ENCODE data around the gene TMEM8B.

The TMEM8B gene

DNA sequence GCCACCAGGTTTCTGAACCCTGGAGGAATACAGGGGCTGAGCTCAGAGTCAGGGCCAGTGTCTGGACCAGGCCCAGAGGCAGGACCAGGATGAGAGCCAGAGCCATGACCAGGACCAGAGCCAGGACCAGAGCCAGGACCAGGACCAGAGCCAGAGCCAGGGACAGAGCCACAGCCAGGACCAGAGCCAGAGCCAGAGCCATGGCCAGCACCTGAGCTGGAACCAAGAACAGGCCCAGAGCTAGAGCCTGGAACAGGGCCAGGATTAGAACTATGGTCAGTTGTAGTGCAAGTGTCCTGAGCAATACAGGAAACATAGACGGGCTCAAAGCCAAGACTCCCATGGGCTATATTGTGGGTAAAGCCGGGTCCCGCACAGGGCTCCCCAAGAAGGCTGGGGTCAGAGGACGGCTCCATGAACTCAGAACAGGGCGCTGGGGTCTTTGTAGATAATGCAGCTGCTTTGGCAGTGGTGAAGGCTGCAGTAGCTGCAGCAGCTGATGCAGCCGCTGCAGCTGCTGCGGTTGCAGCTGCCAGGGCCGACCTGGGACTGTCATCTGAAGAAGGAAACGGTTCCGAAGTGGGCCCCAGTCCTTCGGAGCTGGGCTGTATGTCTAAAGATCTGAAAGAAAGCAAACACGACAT lies 17.5 kb upstream of the TMEM8B start:
- no peak for DNase-seq (ENCODE audit: low read depth)

- DNase-seq (ENCODE audit: low read depth): peak; percentile 87
Measured at GRCh38 chr9:35812025-35812602, 16.9 kb upstream of the TMEM8B start, which contains the start of gene SPAG8. TSS of gene SPAG8 (minus strand) at chr9:35812262. CDS start at chr9:35812147, 115 bp downstream.

DNA sequence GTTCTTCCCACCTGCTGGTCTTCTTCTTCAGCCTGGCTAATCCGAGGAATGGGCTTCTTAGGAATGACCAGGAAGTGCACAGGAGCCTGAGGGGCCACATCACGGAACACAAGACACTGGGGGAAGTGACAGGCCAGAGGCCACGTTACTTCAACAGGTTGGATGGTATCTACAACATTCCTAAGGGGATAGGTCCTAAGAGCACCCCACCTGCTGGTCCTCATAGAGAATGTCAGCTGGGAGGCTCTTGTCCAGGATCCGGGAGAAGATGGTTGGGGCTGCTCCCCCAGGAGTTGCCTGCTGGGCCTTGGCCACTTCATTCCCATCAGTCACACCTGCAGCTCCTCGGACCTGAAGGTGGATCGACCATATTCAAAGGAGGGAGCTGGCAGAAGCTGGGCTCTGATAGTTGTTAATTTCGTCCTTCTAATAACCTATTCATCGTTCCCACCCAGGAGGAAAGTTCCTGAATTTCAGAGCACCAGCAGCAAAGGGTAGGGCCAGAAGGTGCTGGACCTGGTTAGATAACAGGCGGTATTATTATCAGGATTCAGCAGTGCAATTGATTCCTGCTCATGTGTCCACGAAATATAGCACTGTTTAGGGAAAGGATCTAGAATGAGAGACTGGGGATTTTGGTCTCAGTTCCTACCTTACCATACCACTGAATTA lies 15.5 kb upstream of the TMEM8B start:
- no peak for DNase-seq (ENCODE audit: low read depth)

- DNase-seq (ENCODE audit: low read depth): no peak
Measured at GRCh38 chr9:35814106-35814840, 14.8 kb upstream of the TMEM8B start.

DNA sequence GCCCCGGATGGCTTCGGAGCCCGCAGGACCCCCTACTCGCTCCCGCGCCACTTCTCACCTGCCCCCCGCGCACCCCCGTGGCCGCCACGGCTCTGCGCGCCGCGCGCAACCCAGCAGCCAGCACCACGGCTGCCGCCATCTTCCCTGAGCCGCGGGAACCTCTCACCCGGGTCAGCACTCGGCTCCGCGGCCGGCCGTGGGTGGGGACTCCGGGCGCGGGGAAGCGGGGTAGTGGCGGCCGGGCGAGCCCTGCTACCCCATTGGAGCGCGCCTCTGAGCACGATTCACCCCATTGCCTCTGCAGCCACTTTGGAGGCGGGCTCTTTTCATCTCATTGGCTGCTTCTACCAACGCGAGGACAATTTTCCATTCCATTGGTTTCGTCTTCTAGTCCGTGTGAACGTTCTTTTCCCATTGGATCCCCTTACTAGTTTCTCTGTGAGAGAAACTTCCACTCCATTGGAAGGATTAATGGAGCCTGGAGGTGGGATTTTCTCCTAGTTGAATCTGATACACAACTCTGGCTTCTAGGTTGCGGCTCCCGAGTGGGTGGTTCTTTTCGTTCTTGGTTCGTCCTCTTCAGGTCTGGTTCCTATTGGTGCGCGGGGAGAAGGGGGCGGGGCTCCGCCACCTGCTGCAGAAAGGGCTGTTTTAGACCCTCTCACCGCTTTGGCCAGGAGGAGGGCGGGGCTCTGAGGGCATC lies 14.0 kb upstream of the TMEM8B start, which contains the start of gene HINT2:
Gene HINT2, minus strand, starts transcription at position 202 of the 703 bp plus-strand sequence. Its CDS starts 63 bp downstream, at position 139.
- DNase-seq (ENCODE audit: low read depth): peak; percentile 96

DNA sequence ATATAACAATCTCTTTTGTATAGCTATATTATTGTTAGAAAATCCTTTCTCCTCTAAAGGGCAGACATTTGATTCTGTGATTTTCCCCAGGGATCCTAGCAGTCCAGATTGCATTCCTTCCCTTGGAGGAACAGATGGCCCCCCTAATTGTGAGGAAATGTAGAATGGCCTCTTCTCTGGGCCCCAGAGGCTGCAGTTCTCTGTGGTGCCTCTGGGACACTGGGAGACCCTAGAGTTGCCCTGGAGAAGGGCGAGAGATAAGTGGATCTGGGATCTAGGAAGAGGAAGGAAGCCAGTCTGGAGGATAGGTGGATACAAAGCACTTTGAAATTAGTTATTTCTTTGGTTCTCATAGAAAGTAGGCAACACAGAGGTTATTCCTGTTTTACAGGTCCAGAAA lies 12.3 kb upstream of the TMEM8B start:
- DNase-seq (ENCODE audit: low read depth): no peak

- DNase-seq (ENCODE audit: low read depth): no peak
Measured at GRCh38 chr9:35818341-35818740, 10.7 kb upstream of the TMEM8B start.

DNA sequence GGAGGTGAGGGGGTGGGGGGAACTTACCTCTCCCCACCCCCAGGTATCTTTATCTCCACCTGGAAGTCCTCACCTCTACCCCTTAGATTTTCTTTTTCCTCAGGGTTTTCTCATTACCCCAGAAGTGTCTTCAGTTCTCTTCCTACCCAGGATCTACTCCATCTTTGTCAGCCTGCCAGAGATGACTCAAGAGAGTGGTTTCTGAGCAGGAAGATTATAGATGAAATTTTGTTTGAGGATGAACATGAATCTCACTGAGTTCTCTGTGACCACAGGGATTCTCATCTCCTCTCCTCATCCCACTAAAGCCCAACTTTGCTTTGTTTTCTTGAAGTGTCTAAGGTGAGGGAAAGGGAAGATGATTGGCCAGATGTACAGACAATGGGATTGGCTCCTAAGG lies 9.0 kb upstream of the TMEM8B start:
- no peak for DNase-seq (ENCODE audit: low read depth)

GRCh38 chr9:35822926-35823325 lies 6.1 kb upstream of the TMEM8B start:
- no peak for DNase-seq (ENCODE audit: low read depth)

GRCh38 chr9:35826071-35826701 lies 2.8 kb upstream of the TMEM8B start:
- no peak for DNase-seq (ENCODE audit: low read depth)

GRCh38 chr9:35827486-35827885 lies 1.5 kb upstream of the TMEM8B start:
- DNase-seq (ENCODE audit: low read depth): no peak

GRCh38 chr9:35828716-35829083 lies 328 bp upstream of the TMEM8B start, which contains the start of gene FAM221B:
TSS of gene FAM221B (minus strand) at chr9:35828732. CDS start at chr9:35826161, 2,571 bp downstream.
- no peak for DNase-seq (ENCODE audit: low read depth)

- DNase-seq (ENCODE audit: low read depth): no peak
Measured at GRCh38 chr9:35829764-35830096, 702 bp downstream of the TMEM8B start.

- DNase-seq (ENCODE audit: low read depth): no peak
Measured at GRCh38 chr9:35831040-35831439, 2.0 kb downstream of the TMEM8B start.

- no peak for DNase-seq (ENCODE audit: low read depth)
Measured at GRCh38 chr9:35832814-35833213, 3.8 kb downstream of the TMEM8B start.

GRCh38 chr9:35834260-35835215 lies 5.5 kb downstream of the TMEM8B start:
- DNase-seq (ENCODE audit: low read depth): no peak

DNA sequence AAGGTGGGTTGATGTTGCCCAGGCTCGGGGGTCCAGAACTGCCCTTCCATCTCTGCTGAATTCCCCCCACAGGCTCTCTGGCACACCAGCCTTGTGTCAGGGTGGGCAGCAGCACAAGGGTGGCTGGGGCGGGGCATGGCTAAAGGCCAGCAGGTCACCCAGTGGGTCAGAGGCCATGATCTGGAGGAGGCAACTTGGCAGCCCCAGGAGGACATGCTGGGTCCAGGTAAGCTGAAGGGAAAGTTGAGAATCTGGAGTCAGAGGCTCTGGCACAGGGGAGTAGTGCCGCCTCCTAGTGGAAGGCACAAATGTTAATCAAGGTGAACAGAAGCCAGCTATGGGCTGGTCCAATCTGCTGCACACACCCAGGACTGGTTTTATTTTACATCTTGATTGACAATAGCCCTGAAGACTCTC lies 6.2 kb downstream of the TMEM8B start:
- DNase-seq (ENCODE audit: low read depth): no peak

GRCh38 chr9:35835766-35836165 lies 6.7 kb downstream of the TMEM8B start:
- no peak for DNase-seq (ENCODE audit: low read depth)

- no peak for DNase-seq (ENCODE audit: low read depth)
Measured at GRCh38 chr9:35836595-35836994, 7.6 kb downstream of the TMEM8B start.

- DNase-seq (ENCODE audit: low read depth): no peak
Measured at GRCh38 chr9:35839926-35840325, 10.9 kb downstream of the TMEM8B start.

All from stimulated activated CD4-positive, alpha-beta T cell treated with anti-CD3 and anti-CD28 coated beads, Interleukin-2, amount 100 ng/mL, for 4 hours (primary cell).